Activated CD4-positive, alpha-beta T cell treated with anti-CD3 and anti-CD28 coated beads, Interleukin-2, amount 50 U/mL, for 24 hours (primary cell): ENCODE measurements around the gene ETV2.
"Not testable (repeated sequence)": the region's sequence is repeated elsewhere in the genome, so short reads cannot be mapped to it uniquely, and the experiment has no call there.

ENCODE experiments used
- DNase-seq, 2 donors: peaks; one replicate each; pipeline ENCODE4 v3.0.0-alpha.2; 2020; ENCODE audit warnings: low read depth in 1 of 2, low spot score in 1 of 2

ETV2 gene

DNA sequence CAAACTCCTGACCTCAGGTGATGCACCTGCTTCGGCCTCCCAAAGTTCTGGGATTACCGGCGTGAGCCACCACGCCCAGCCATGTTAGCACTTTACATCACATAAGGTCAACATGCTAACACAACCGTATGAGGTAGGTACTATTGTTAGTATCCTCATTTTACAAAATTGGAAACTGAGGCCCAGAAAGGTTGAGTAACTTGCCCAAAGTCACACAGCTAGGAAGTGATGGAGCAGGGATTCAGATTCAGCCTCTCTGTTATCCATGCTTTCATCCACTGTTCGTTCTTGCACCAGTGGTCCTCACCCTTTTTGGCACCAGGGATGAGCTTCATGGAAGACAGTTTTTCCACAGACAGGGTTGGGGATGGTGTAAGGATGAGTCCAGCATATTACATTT lies 15.2 kb downstream of the ETV2 start:
- DNase-seq = no peak

DNA sequence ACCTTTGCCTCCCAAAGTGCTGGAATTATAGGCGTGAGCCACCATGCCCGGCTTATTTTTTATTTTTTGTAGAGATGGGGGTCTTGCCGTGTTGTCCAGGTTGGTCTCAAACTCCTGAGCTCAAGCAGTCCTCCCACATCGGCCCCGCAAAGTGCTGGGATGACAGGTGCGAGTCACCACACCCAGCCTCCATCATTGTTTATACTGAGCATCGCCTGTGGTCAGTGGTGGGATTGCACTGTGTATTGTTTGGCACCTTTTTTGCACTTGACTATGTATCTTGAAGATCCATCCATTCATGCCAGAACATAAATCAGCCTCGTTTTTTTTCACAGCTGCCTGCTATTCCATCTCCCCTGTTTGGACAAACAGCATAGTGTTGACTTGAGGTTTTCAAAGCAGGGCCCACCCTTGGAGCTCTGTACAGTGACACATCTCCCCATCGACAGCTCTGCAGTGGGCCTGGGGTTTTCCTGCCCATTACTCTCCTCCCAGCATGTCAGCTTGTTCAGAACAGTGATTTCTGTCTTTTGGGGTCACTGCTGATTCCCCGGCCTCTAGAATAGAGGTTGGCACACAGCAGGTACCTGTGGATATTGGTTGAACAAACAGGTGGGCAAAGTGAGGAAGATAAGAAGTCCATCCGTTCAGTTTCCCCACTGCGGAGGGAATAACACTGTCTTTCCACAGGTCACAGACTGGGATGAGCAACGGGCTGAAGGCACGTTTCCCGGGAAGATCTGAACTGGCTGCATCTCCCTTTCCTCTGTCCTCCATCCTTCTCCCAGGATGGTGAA lies 16.6 kb downstream of the ETV2 start:
- DNase-seq = no peak

GRCh38 chr19:35661995-35662340 lies 20.4 kb downstream of the ETV2 start:
- DNase-seq = no peak

DNA sequence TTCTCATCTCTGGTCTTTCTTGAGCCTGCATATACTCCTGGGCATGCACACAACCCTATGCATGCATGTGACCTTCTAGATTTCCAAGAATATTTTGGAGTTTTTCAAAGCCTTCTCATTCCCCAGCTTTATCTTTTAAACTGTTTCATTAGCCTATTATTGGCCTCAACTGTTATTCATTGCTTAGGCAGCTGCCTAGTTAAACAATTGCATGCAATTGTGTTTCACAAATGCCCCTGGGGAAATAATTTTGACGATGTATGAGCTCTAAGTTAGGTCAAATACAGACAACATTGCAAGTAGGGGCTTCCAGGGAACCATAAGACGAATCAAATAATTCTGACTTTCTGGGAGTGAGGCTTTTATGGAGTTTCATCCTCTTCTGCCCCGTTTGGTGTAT lies 22.4 kb downstream of the ETV2 start:
- DNase-seq = no peak

GRCh38 chr19:35665157-35665556 lies 23.6 kb downstream of the ETV2 start:
- DNase-seq = no peak

GRCh38 chr19:35665604-35666003 lies 24.1 kb downstream of the ETV2 start:
- no peak for DNase-seq

DNA sequence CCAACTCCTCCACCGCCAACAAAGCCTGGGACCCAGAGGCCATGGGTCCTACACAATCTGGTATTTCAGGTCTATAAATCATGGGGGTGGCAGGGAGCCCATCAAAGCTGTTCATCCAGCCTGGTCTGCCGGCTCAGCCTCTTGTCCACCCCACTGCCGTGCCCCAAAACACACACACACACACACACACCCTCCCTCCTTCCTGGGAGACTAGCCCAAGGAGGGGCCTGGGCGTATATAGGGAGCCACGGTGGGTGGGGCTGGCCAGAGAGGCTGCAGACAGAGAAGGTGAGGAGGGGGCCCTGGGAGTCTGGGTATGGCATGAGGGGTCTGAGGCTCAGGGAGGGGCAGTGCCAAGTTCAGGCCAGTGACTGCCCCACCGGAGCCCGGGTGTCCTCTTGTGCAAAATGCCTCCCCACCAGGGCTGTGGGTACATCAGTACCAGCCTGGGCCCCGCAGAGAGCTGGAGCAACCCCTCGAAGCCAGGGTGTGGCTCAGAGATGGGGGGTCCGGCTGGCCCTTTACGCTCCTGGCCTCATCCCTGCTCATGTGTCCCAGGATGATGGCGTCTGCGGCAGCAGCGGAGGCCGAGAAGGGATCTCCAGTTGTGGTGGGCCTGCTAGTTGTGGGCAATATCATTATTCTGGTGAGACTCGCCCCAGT lies 24.8 kb downstream of the ETV2 start, which contains the start of gene UPK1A:
UPK1A (plus strand) TSS at position 267 of the 663 bp plus-strand sequence; CDS start at position 563, 296 bp downstream.
- DNase-seq = no peak

DNA sequence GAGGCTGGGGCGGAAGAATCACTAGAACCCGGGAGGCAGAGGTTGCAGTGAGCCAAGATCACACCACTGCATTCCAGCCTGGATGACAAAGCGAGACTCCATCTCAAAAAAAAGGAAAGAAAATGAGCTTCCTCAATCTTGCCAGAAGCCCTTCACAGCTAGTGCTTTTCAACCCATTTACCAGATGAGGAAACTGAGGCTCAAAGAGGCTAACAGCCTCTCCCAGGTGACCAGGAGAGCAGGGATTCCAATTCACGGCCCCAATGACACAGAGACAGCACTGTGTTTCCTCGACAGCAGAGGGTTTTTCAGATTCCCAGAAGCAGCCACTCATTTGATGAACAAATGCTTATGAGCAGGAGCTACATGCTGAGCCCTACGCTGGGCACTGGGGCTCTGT lies 28.0 kb downstream of the ETV2 start:
- no peak for DNase-seq

DNA sequence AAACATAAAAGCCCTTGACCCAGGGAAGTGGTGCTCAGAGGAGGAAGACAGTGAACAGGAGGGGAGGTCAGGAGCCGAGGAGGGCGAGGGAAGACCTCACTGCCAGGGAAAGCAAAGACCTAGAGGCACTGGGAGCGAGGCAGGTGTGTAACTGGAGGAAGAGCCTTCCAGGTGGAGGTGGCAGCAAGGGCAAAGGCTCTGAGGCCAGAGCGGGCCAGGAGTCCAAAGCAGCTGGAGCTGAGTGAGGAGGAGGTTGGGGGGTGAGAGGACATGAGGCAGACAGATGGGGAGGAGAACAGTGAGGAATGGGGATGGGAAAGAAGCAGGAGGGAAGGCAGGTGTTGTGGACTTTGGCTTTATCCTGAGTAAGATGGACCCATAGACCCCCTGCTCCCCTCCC lies 28.4 kb downstream of the ETV2 start:
- DNase-seq = no peak

GRCh38 chr19:35670686-35671085 lies 29.1 kb downstream of the ETV2 start:
- DNase-seq = no peak

DNA sequence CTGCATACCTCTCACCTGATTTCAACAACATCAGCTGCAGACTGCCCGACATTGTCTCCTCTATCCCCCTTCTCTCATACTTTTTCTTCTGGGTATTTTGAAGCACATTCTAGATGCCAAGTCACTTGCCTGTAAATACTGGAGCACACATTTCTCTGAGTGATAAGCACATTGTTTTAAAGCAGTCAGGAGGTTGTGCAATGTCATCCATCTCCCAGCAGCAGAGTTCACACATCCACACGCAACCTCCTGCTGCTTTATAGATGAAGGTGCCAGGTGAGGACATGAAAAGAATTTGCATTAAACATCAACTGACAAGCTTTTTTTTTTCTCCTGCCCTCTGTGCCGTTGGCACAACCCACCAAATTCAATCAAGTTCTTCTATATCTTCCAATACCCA lies 30.3 kb downstream of the ETV2 start:
- no peak for DNase-seq

DNA sequence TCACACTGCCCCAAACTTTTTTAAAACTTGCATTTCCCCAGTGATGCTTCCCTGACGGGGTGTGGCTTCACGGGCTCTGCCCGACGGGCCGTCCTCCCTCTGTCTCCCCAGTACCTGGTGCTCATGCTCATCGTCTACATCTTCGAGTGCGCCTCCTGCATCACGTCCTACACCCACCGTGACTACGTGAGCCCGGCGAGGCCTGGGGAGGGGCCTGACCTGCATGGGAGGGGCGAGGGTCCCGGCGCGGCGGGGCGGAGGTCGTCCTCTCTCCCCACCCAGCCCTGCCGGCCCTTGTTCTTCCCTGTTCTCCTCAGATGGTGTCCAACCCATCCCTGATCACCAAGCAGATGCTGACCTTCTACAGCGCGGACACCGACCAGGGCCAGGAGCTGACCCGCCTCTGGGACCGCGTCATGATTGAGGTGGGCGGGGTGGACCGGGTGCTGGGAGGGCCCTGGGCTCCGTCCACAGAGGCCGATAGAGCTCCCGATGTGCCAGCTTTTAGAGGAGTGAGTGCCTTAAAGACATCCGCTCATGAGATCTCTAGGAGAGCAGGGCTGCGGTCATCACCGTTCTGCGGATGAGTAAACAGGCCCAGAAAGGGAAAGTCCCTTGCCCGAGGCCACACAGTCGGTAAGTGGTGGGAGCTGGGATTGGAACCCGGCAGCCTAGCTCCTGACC lies 31.7 kb downstream of the ETV2 start:
- peak; percentile 21 to 22 for DNase-seq

DNA sequence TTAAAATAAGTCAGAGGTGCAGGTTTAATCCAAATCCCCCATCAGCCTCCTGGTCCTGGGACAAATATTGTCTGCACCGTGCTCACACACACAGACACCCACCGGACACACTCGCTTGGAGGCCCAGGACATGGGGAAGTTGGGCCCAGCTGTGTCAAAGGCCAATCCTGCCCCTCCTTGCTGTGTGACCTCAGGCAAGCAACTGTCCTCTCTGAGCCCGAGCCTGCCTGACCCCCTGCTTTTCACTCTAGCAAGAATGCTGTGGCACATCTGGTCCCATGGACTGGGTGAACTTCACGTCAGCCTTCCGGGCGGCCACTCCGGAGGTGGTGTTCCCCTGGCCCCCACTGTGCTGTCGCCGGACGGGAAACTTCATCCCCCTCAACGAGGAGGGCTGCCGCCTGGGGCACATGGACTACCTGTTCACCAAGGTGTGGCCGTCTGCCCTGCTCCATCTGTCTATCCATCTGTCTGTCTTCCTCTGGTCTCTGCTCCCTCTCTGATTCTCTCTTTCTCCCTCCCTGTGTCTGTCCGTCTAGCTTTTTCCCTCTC lies 34.1 kb downstream of the ETV2 start:
- DNase-seq = no peak

GRCh38 chr19:35689836-35690235 lies 48.3 kb downstream of the ETV2 start:
- DNase-seq = no peak

DNA sequence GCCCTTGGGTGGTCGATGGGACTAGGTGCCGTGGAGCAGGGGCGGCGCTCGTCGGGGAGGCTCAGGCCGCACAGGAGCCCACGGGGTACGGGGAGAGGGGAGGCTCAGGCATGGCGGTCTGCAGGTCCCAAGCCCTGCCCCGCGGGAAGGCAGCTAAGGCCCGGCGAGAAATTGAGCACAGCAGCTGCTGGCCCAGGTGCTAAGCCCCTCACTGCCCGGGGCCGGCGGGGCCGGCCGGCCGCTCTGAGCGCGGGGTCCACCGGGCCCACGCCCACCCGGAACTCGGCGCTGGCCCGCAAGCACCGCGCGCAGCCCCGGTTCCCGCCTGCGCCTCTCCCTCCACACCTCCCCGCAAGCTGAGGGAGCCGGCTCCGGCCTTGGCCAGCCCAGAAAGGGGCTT lies 49.6 kb downstream of the ETV2 start:
- not testable (repeated sequence) for DNase-seq

- no peak for DNase-seq
These were observed 50.5 kb downstream of the ETV2 start for GRCh38 chr19:35692010-35692409.

- DNase-seq = no peak
These were observed 51.9 kb downstream of the ETV2 start for GRCh38 chr19:35693422-35693821.

DNA sequence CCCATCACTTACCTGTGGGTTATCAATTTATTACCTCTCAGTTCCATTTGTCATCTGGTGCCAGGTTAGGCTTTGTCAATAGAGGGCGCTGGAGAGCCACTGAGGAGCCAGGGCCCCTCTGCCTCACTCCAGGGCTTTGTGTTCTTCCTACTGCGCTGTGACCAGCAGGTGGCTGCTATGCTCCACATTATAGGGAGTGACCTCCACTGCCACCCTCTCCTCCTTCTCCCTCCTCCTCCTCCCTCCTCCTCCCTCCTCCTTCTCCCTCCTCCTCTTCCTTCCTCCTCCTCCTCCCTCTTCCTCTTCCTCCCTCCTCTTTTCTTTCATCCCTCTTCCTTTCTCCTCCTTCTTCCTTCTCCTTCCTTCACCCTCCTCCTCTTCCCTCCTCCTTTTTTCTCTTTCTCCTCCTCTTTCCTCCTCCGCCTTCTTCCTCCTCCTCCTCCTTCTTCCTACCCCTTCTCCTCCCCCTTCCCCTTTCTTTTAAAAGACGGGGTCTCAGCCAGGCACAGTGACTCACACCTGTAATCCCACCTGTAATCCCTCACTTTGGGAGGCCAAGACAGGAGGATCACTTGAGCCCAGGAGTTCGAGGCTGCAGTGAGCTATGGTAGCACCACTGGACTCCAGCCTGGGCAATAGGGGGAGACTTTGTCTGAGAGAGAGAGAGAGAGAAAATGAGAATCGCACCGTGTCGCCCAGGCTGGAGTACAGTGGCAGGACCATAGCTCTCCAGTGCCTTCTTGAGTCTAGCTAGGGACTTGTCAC lies 52.5 kb downstream of the ETV2 start:
- DNase-seq = peak; percentile 82 to 91
